OCI-LY1 (cell line): ENCODE data around the gene NEURL2.

Experiments
- CTCF ChIP-seq: fragments of 200-600 bp; sonication (generic), shearing (Covaris generic); IDR thresholded peaks from 2 replicates; pipeline ENCODE4 v1.5.1; 2017; ENCODE audit warnings: mild to moderate bottlenecking, antibody characterized with exemption, low read length, moderate library complexity, mixed read lengths
- EZH2 ChIP-seq: fragments of 200-600 bp; sonication (generic), shearing (Covaris generic); IDR thresholded peaks from 2 replicates; pipeline ENCODE4 v1.8.0; 2017; ENCODE audit warnings: borderline replicate concordance, mixed run types, mild to moderate bottlenecking, antibody characterized with exemption, low read length, moderate library complexity, mixed read lengths

DNA sequence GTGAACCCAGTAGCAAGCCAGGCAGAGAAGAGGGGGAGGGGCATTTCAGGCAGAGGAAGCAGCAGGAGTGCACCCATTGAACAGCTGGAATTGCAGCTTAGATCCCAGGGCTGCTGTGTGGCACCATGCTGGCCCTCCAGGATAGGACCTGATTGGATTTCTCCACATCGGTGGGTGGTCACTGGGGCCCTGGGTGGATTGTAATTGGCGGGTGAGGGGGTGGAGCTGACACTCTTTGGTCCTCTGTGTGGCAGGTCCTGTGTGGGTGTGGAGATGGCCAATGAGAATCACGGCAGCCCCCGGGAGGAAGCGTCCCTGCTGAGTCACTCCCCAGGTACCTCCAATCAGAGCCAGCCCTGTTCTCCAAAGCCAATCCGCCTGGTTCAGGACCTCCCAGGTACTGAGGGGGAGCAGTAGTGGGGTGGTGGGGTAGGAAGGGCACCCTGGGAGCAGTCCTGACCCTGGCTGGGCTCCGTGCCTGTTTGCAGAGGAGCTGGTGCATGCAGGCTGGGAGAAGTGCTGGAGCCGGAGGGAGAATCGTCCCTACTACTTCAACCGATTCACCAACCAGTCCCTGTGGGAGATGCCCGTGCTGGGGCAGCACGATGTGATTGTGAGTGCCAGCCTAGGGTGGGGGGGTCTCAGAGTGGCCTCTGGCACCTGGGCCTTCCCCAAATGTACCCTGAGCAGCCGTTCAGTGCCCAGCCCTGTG is 47.9 kb upstream of the NEURL2 start:
- TF ChIP-seq CTCF, result no peak
- TF ChIP-seq EZH2, result no peak
